Astrocyte of the cerebellum (primary cell): ENCODE results near the gene SH3BP4.

Source experiments
- DNase-seq: peaks from one replicate; pipeline ENCODE4 v3.0.0-alpha.2; 2011; ENCODE audit warnings: low read depth
- H3K4me3 ChIP-seq: 2 replicates; pipeline ENCODE4 v1.5.1; 2011; ENCODE audit warnings: mild to moderate bottlenecking, low read depth, low read length, moderate library complexity
- CTCF ChIP-seq: IDR thresholded peaks from 2 replicates; pipeline ENCODE4 v1.5.1; 2012; ENCODE audit warnings: low read length, low read depth, moderate library complexity, mild to moderate bottlenecking; ENCODE audit errors: missing control alignments
- in situ Hi-C: cut with HindIII; loops from 2 replicates; pipeline ENCODE4 v1.10.0; 2017; ENCODE audit warnings: low sequenced_read_pairs

Gene SH3BP4

DNA sequence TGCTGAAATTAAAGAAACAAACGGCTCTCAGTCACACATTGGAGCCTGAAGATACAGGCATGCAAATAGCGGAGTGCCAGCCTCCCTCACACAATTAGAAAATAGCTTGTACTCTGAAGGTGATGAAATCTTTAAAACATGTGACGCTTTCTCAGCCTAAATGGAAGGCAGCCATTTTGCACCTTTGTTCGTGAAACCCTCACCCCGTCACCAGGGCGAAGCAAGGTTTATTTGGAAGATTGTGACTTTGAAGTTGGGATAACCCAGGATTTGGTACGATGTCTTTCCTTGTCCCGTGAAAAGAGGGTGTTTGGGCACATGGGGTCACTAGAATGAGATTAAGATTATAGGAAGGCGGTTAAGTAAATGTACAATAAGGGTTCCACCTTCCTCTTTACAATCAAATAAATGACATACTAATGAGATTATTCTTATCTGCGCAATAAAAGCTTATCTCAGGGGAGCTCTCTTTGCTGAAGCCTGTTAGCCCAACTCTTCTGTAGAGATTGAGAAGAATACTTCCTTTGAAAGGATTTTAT, 4.2 kb downstream of the SH3BP4 start:
- H3K4me3 ChIP-seq, result peak overlapping the region; percentile 92
- no peak for DNase-seq
- TF ChIP-seq CTCF, result no peak
- in situ Hi-C loops, result loop anchor here (25.0 kb wide), 2 partner anchors 269 to 394 kb away; no protein-coding TSS in a partner anchor

DNA sequence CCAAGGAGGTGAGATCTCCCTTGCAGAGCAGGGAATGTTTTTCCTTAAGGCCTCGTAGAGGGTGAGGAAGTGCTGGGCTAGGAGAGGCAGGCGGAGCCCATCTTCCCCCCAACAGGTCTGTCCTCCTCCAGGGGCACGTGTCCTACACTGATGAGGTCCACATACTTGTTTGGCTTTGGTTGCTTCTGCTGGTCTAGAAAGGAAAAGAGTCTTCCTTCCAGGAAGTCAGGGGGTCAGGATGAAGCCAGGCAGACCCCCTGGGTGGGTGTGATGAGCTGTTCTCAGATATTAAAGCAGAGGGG, 6.0 kb downstream of the SH3BP4 start:
- in situ Hi-C loops, result loop anchor here (25.0 kb wide), 2 partner anchors 270 to 395 kb away; no protein-coding TSS in a partner anchor
- TF ChIP-seq CTCF, result no peak
- DNase-seq, result no peak

GRCh38 chr2:234958311-234958710, 6.5 kb downstream of the SH3BP4 start:
- in situ Hi-C loops, result loop anchor here (25.0 kb wide), 2 partner anchors 271 to 396 kb away; no protein-coding TSS in a partner anchor
- TF ChIP-seq CTCF, result no peak
- DNase-seq, result no peak
- H3K4me3 ChIP-seq, result no peak overlapping the region

More for the DNA sequence above, 6.0 kb downstream of the SH3BP4 start:
- H3K4me3 ChIP-seq, result no peak overlapping the region

GRCh38 chr2:234958746-234959395, 7.1 kb downstream of the SH3BP4 start:
- in situ Hi-C loops, result loop anchor here (25.0 kb wide), 2 partner anchors 272 to 397 kb away; no protein-coding TSS in a partner anchor
- no peak for TF ChIP-seq CTCF

DNA sequence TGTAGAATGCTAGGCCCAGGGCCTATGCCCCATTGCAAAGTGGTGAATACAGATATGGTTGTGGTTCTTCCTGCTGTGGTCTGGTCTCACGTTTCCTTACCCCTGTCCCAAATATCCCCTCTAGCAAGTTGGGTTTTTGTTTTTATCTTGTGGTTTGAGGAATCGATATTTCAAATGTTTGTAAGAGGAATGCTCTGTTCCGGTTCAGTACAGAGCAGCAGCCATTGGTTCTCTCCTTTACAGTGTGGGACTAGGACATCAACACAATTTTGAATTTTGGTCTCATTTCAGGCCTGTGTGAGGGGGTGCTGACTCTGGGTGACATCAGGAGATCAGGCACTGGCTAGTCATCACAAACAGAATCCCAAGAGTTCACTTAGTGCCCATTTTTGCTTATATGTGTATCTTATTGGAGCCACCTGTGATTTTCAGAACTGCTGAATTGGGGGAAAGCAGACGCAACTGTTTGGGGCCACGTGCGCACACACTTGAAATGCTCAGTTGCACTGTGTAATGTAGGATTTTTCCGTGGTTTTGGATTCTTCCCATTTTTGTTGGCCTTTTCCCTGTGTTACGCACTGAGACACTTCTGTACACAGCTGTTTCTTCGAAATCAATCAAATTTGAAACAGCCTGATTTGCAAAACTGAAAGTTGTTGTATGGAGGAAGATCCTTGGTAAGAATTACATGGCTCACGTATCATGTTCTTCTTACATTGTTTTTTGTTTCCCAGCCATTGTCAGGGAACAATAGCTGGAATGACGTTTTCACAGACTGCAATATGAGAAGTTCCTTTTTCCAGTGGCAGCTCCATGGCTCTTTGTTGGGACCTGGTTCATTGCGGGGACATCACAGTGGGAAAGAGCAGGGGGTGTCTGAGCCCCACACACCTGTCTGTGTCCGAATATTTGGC, 8.6 kb downstream of the SH3BP4 start:
- no peak overlapping the region for H3K4me3 ChIP-seq
- no peak for DNase-seq
- in situ Hi-C loops, result loop anchor here (10.0 to 25.0 kb wide), 3 partner anchors 134 to 398 kb away; no protein-coding TSS in a partner anchor
- TF ChIP-seq CTCF, result no peak

More at GRCh38 chr2:234958746-234959395, 7.1 kb downstream of the SH3BP4 start:
- no peak overlapping the region for H3K4me3 ChIP-seq
- no peak for DNase-seq

GRCh38 chr2:234961784-234962183, 10.0 kb downstream of the SH3BP4 start:
- no peak overlapping the region for H3K4me3 ChIP-seq
- in situ Hi-C loops, result loop anchor here (10.0 to 25.0 kb wide), 3 partner anchors 133 to 399 kb away; no protein-coding TSS in a partner anchor
- TF ChIP-seq CTCF, result no peak
- DNase-seq, result no peak
